ENCODE results near the gene CLEC10A.

DNA sequence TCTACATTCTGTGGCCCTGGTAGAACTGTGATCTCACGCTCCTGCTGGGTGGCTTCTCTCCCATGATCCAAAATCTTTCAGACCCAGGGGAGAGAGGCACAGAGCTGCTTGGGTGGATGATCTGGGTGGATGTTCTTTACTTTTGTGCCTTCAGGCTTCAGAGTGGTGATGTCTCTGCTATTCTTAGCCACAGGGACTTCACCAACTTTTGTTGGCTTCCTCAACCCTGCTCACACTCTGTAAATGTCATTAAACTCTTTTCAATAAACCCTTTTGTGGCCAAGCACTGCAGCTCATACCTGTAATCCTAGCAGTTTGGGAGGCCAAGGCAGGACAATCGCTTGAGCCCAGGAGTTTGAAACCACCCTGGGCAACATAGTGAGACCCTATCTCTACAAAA is 7.6 kb downstream of the CLEC10A start:
- no peak for TF ChIP-seq EZH2 (optimal IDR thresholded peaks at IDR 0.05; ENCODE audit: low read depth, low read length)
- TF ChIP-seq, protein P1, sequence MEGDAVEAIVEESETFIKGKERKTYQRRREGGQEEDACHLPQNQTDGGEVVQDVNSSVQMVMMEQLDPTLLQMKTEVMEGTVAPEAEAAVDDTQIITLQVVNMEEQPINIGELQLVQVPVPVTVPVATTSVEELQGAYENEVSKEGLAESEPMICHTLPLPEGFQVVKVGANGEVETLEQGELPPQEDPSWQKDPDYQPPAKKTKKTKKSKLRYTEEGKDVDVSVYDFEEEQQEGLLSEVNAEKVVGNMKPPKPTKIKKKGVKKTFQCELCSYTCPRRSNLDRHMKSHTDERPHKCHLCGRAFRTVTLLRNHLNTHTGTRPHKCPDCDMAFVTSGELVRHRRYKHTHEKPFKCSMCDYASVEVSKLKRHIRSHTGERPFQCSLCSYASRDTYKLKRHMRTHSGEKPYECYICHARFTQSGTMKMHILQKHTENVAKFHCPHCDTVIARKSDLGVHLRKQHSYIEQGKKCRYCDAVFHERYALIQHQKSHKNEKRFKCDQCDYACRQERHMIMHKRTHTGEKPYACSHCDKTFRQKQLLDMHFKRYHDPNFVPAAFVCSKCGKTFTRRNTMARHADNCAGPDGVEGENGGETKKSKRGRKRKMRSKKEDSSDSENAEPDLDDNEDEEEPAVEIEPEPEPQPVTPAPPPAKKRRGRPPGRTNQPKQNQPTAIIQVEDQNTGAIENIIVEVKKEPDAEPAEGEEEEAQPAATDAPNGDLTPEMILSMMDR (IDR thresholded peaks at IDR 0.05; ENCODE audit: low read length), result no peak
